Activated T-helper 2 cell treated with anti-CD3 and anti-CD28 coated beads, Interferon-gamma antibody, Interleukin-2, Interleukin-4, amounts not matched to agents 10 μg/mL and 5 μg/mL and 100 μg/mL, durations not matched to agents 14 hours and 24 hours and 36 hours (primary cell): ENCODE data around the gene C13orf42. TPM values are rescaled to one million over a fixed set of nuclear protein-coding genes. Genes with fewer than 3 reads are reported as not detected.

Experiments
- DNase-seq: peaks from one replicate; pipeline ENCODE4 v3.0.0; 2021; ENCODE audit warnings: low spot score
- H3K27ac Mint-ChIP-seq: one replicate; pipeline ENCODE4 v1.8.0; 2021; ENCODE audit warnings: mixed read lengths
- H3K27me3 Mint-ChIP-seq: one replicate; pipeline ENCODE4 v1.8.0; 2021; ENCODE audit warnings: low read depth, mixed read lengths
- H3K36me3 Mint-ChIP-seq: one replicate; pipeline ENCODE4 v1.8.0; 2021; ENCODE audit warnings: low read depth, mixed read lengths
- H3K4me1 Mint-ChIP-seq: one replicate; pipeline ENCODE4 v1.8.0; 2021; ENCODE audit warnings: low read depth, mixed read lengths
- H3K4me3 Mint-ChIP-seq: one replicate; pipeline ENCODE4 v1.8.0; 2021; ENCODE audit warnings: low read depth, mild to moderate bottlenecking, moderate library complexity, mixed read lengths
- H3K9me3 Mint-ChIP-seq: one replicate; pipeline ENCODE4 v1.8.0; 2021; ENCODE audit warnings: mixed read lengths
- intact Hi-C: fragments of 100-400 bp; cut with micrococcal nuclease; formaldehyde crosslinking; loops from one replicate; pipeline ENCODE4 v1.15.1; 2023
- total RNA-seq: library from RNA; stranded (reverse); gene quantifications from 2 replicates; pipeline ENCODE4 v1.2.3, GENCODE V29; 2022

The C13orf42 gene
- total RNA-seq, 1 donor from 2014 or later: not detected

GRCh38 chr13:51068501-51068900, 42.6 kb downstream of the C13orf42 start:
- Mint-ChIP-seq H3K9me3 (no peaks in the 10 kb centered on the region), H3K4me3 (no peak overlapping the region), H3K27me3 (peaks cover 12% of the 10 kb centered on the region), H3K36me3 (no peaks in the 10 kb centered on the region), H3K4me1 (peaks cover 29% of the 10 kb centered on the region), H3K27ac (no peak overlapping the region)
- DNase-seq: no peak
- intact Hi-C loops: no loop called here

DNA sequence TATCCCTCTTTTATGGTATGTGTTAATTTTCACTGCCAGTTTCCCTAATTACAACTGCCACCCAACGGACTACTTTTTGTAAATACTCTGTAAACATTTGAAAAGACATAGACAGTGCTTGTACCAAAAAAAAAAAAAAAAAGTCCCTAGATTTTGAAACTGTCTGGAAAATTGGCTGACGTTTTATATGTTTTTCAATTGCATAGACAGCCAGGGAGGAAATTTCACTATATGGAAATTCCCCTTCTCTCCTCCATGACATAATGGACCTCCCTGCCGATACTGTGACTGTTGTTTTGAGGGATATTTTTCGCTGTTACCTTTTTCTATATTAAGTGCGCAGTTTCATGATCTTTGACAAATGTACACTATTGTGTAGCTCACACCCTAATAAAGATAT, 43.4 kb downstream of the C13orf42 start:
- DNase-seq: no peak
- intact Hi-C loops: no loop called here
- H3K36me3 Mint-ChIP-seq: no peaks in the 10 kb centered on the region
- H3K27me3 Mint-ChIP-seq: peaks cover 13% of the 10 kb centered on the region
- peaks cover 29% of the 10 kb centered on the region for H3K4me1 Mint-ChIP-seq
- H3K27ac Mint-ChIP-seq: no peak overlapping the region
- no peaks in the 10 kb centered on the region for H3K9me3 Mint-ChIP-seq
- no peak overlapping the region for H3K4me3 Mint-ChIP-seq

GRCh38 chr13:51067210-51067701, 43.8 kb downstream of the C13orf42 start:
- Mint-ChIP-seq H3K36me3 (no peaks in the 10 kb centered on the region), H3K27me3 (peaks cover 16% of the 10 kb centered on the region), H3K4me3 (no peak overlapping the region), H3K9me3 (no peaks in the 10 kb centered on the region), H3K27ac (no peak overlapping the region), H3K4me1 (peaks cover 29% of the 10 kb centered on the region)
- intact Hi-C loops: no loop called here
- DNase-seq: no peak

GRCh38 chr13:51066091-51066831, 44.8 kb downstream of the C13orf42 start:
- H3K4me1 Mint-ChIP-seq: peaks cover 27% of the 10 kb centered on the region
- H3K27me3 Mint-ChIP-seq: peaks cover 19% of the 10 kb centered on the region
- H3K4me3 Mint-ChIP-seq: no peak overlapping the region
- no peaks in the 10 kb centered on the region for H3K36me3 Mint-ChIP-seq
- no peak for DNase-seq
- intact Hi-C loops: no loop called here
- H3K9me3 Mint-ChIP-seq: no peaks in the 10 kb centered on the region
- H3K27ac Mint-ChIP-seq: no peak overlapping the region

- peaks cover 27% of the 10 kb centered on the region for H3K4me1 Mint-ChIP-seq
- intact Hi-C loops: no loop called here
- no peaks in the 10 kb centered on the region for H3K36me3 Mint-ChIP-seq
- H3K27me3 Mint-ChIP-seq: peaks cover 21% of the 10 kb centered on the region
- H3K27ac Mint-ChIP-seq: no peak overlapping the region
- no peaks in the 10 kb centered on the region for H3K9me3 Mint-ChIP-seq
- no peak overlapping the region for H3K4me3 Mint-ChIP-seq
- no peak for DNase-seq
These were observed 45.5 kb downstream of the C13orf42 start for GRCh38 chr13:51065372-51066090.

- H3K4me1 Mint-ChIP-seq: peaks cover 19% of the 10 kb centered on the region
- intact Hi-C loops: no loop called here
- no peak overlapping the region for H3K4me3 Mint-ChIP-seq
- no peak for DNase-seq
- peaks cover 21% of the 10 kb centered on the region for H3K27me3 Mint-ChIP-seq
- no peaks in the 10 kb centered on the region for H3K9me3 Mint-ChIP-seq
- no peak overlapping the region for H3K27ac Mint-ChIP-seq
- no peaks in the 10 kb centered on the region for H3K36me3 Mint-ChIP-seq
These were observed 46.3 kb downstream of the C13orf42 start for GRCh38 chr13:51064753-51065152.

DNA sequence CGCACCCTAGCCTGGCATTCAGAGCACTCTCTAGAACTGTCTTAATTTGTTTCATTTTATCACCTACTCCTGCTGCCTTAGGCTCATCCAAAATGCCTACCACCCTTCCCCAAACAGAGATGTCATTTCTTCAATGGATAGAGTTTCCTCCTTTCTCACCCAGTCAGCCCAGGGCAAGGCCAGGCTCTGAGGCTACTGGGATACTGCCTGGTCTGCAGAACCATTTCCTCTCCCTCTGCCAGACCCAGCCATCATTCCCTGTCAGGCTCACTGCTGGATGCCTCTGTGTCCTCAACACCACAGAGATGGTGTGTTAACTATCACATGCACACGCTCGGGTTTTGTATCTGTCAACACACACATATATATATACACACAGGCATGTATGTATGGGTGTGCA, 47.2 kb downstream of the C13orf42 start:
- intact Hi-C loops: no loop called here
- DNase-seq: no peak
- no peak overlapping the region for H3K27ac Mint-ChIP-seq
- H3K27me3 Mint-ChIP-seq: peaks cover 21% of the 10 kb centered on the region
- no peaks in the 10 kb centered on the region for H3K9me3 Mint-ChIP-seq
- H3K36me3 Mint-ChIP-seq: no peaks in the 10 kb centered on the region
- H3K4me3 Mint-ChIP-seq: no peak overlapping the region
- H3K4me1 Mint-ChIP-seq: peaks cover 15% of the 10 kb centered on the region

- DNase-seq: no peak
- Mint-ChIP-seq H3K4me1 (peaks cover 4% of the 10 kb centered on the region), H3K4me3 (no peak overlapping the region), H3K9me3 (no peaks in the 10 kb centered on the region), H3K27me3 (peaks cover 15% of the 10 kb centered on the region), H3K27ac (no peak overlapping the region), H3K36me3 (no peaks in the 10 kb centered on the region)
- intact Hi-C loops: no loop called here
These were observed 52.5 kb downstream of the C13orf42 start for GRCh38 chr13:51058461-51059167.

GRCh38 chr13:51057906-51058305, 53.2 kb downstream of the C13orf42 start:
- Mint-ChIP-seq H3K4me1 (peaks cover 4% of the 10 kb centered on the region), H3K27ac (no peak overlapping the region), H3K4me3 (no peak overlapping the region), H3K36me3 (no peaks in the 10 kb centered on the region), H3K9me3 (no peaks in the 10 kb centered on the region), H3K27me3 (peaks cover 19% of the 10 kb centered on the region)
- intact Hi-C loops: no loop called here
- DNase-seq: no peak

DNA sequence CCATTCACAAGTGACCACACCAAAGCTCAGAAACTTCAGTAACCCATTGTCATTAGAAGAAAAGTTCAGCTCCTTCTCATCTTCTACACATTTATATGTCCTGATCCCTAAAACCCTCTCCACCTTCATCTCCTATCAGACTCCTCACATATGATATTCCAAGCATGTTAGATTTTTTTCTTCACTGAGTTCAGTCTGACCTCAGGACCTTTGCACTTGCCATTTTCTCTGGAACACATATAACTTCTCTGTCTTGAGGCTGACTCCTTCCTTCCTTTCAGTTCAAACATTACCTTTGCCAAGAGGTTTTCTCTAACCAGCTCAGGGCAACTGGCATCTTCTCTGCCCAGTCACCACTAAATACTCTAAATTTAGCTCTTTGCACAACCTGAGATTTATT, 54.1 kb downstream of the C13orf42 start:
- intact Hi-C loops: no loop called here
- Mint-ChIP-seq H3K27ac (no peak overlapping the region), H3K4me1 (peaks cover 4% of the 10 kb centered on the region), H3K27me3 (peaks cover 16% of the 10 kb centered on the region), H3K4me3 (no peak overlapping the region), H3K36me3 (no peaks in the 10 kb centered on the region), H3K9me3 (no peaks in the 10 kb centered on the region)
- no peak for DNase-seq

DNA sequence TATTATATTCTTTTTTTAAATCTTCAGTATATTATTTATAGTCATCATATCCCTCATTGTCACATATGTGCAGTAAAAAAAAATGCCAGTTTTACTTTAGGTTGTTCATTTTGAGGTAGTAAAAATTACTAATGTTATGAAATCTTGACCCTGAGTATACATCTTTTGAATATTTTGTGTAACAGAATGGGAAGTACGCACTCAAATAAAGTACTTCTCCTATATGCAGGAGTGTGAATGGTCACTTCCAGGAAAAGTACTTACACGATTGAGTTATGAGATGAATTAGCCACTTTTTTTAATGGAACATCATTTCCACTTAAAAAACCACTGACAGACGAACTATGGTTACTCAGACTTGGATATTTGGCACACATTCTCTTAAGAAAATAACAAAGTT, 58.5 kb downstream of the C13orf42 start:
- H3K9me3 Mint-ChIP-seq: no peaks in the 10 kb centered on the region
- intact Hi-C loops: no loop called here
- H3K4me1 Mint-ChIP-seq: no peaks in the 10 kb centered on the region
- no peak for DNase-seq
- H3K27me3 Mint-ChIP-seq: peaks cover 23% of the 10 kb centered on the region
- no peaks in the 10 kb centered on the region for H3K36me3 Mint-ChIP-seq
- H3K27ac Mint-ChIP-seq: no peak overlapping the region
- H3K4me3 Mint-ChIP-seq: no peak overlapping the region

DNA sequence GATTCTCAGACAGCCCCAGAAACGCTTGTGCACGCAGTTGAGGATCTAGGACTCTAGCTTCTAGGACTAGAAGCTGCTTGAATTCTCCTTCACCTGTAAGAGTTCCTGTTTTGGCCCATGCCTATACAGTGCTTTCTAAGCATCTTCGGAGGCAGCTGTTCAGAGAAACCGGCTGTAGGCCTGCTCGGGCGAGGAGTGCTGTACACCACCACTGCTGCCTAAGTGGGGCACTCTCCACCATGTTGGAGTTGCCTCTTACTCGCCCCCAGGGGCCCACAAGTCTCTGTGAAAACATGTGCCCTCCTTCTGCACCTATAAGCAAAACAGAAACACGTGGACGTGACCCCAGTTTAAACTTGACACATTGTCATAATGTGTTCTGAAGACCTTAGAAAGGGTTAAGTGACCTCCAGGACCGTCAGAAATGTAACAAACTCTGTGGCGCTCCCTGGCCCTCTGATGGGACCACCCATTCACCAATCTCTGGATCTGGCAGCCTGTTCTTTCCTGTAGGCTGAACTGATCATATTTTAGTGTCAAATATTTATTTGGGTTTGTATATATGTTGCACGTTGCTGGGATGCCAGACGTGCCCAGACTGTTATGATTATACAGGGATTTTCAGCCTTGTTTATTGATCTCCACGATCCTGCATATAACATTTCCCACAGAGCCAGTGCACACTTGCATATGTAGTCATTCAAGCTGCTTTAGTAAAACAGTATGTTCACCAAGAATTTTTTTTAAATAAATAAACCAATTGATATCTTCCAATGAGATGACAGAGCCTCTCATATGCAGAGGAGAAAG, 60.8 kb downstream of the C13orf42 start:
- Mint-ChIP-seq H3K27me3 (peaks cover 17% of the 10 kb centered on the region), H3K4me3 (no peak overlapping the region), H3K4me1 (no peaks in the 10 kb centered on the region), H3K27ac (no peak overlapping the region), H3K36me3 (no peaks in the 10 kb centered on the region), H3K9me3 (no peaks in the 10 kb centered on the region)
- intact Hi-C loops: no loop called here
- no peak for DNase-seq
